Activated CD8-positive, alpha-beta memory T cell treated with anti-CD3 and anti-CD28 coated beads, Interleukin-2, amount 50 U/mL, for 48 hours (primary cell): ENCODE measurements around the gene ACSF2.

Source experiments
- DNase-seq: peaks from one replicate; pipeline ENCODE4 v3.0.0-alpha.2; 2020

ACSF2 gene

GRCh38 chr17:50440838-50441829, 15.1 kb downstream of the ACSF2 start:
- DNase-seq, result no peak

GRCh38 chr17:50443505-50443974, 17.5 kb downstream of the ACSF2 start:
- no peak for DNase-seq

GRCh38 chr17:50444841-50445715, 19.1 kb downstream of the ACSF2 start:
- DNase-seq, result no peak

- no peak for DNase-seq
These were observed 19.8 kb downstream of the ACSF2 start for GRCh38 chr17:50445730-50446325.

- no peak for DNase-seq
These were observed 22.0 kb downstream of the ACSF2 start for GRCh38 chr17:50447870-50448595.

GRCh38 chr17:50448643-50449042, 22.6 kb downstream of the ACSF2 start:
- no peak for DNase-seq

GRCh38 chr17:50451943-50452629, 26.1 kb downstream of the ACSF2 start:
- no peak for DNase-seq

- no peak for DNase-seq
These were observed 26.7 kb downstream of the ACSF2 start for GRCh38 chr17:50452630-50453300.

- no peak for DNase-seq
These were observed 27.9 kb downstream of the ACSF2 start for GRCh38 chr17:50453901-50454300.

- no peak for DNase-seq
These were observed 31.6 kb downstream of the ACSF2 start for GRCh38 chr17:50457621-50458020.

GRCh38 chr17:50458270-50458669, 32.3 kb downstream of the ACSF2 start:
- no peak for DNase-seq

GRCh38 chr17:50458701-50459676, 33.0 kb downstream of the ACSF2 start:
- DNase-seq, result no peak

- DNase-seq, result no peak
These were observed 33.7 kb downstream of the ACSF2 start for GRCh38 chr17:50459756-50460155.

- DNase-seq, result no peak
These were observed 35.0 kb downstream of the ACSF2 start for GRCh38 chr17:50460831-50461526.

- DNase-seq, result no peak
These were observed 35.6 kb downstream of the ACSF2 start for GRCh38 chr17:50461550-50462132.

- no peak for DNase-seq
These were observed 36.4 kb downstream of the ACSF2 start for GRCh38 chr17:50462446-50462845.

GRCh38 chr17:50464121-50464520, 38.1 kb downstream of the ACSF2 start:
- DNase-seq, result no peak

GRCh38 chr17:50464736-50465135, 38.7 kb downstream of the ACSF2 start:
- DNase-seq, result no peak

GRCh38 chr17:50465171-50465570, 39.2 kb downstream of the ACSF2 start:
- no peak for DNase-seq
